Activated CD4-positive, alpha-beta memory T cell treated with anti-CD3 and anti-CD28 coated beads for 36 hours (primary cell): ENCODE data around the gene ACADVL. TPM values are rescaled to one million over a fixed set of nuclear protein-coding genes. Genes with fewer than 3 reads are reported as not detected.
A peak's percentile ranks its signal among the peaks of the same experiment; 100 is the strongest.

Experiments used
- CTCF ChIA-PET: fragments of 350-600 bp; sonication (Branson Sonifier 250); formaldehyde crosslinking; loops from one replicate; lab custom pipeline; 2021; ENCODE audit warnings: antibody characterized with exemption, inconsistent platforms; lab: Charles Lee
- POLR2A ChIA-PET: fragments of 350-600 bp; sonication (Branson Sonifier 250); formaldehyde crosslinking; loops from one replicate; lab custom pipeline; 2021; ENCODE audit warnings: antibody characterized with exemption; lab: Charles Lee
- DNase-seq: peaks from one replicate; pipeline ENCODE4 v3.0.0-alpha.2; 2020
- H3K27ac Mint-ChIP-seq: one replicate; pipeline ENCODE4 v1.8.0; 2021; ENCODE audit warnings: mixed read lengths
- H3K27me3 Mint-ChIP-seq: one replicate; pipeline ENCODE4 v1.8.0; 2021; ENCODE audit warnings: mixed read lengths
- H3K36me3 Mint-ChIP-seq: one replicate; pipeline ENCODE4 v1.8.0; 2021; ENCODE audit warnings: mixed read lengths
- H3K4me1 Mint-ChIP-seq: one replicate; pipeline ENCODE4 v1.8.0; 2021; ENCODE audit warnings: low read depth, mixed read lengths
- H3K4me3 Mint-ChIP-seq: one replicate; pipeline ENCODE4 v1.8.0; 2021; ENCODE audit warnings: mild to moderate bottlenecking, mixed read lengths
- H3K9me3 Mint-ChIP-seq: one replicate; pipeline ENCODE4 v1.8.0; 2021; ENCODE audit warnings: mixed read lengths
- intact Hi-C: fragments of 100-400 bp; cut with micrococcal nuclease; formaldehyde crosslinking; loops from one replicate; pipeline ENCODE4 v1.15.1; 2023
- microRNA-seq: library from miRNA; unstranded; fragments of <30 nt; microRNA quantifications from one replicate; pipeline ENCODE4 v1.2.0, GENCODE V29; 2022; ENCODE audit warnings: borderline number of aligned reads, borderline microRNAs expressed, borderline replicate concordance
- total RNA-seq, 2 experiments: library from RNA; stranded (reverse); gene quantifications; one replicate each; pipeline ENCODE4 v1.2.3, GENCODE V29; 2021

The ACADVL gene
- total RNA-seq, 2 experiments from 2014 or later = 332 to 340 TPM

DNA sequence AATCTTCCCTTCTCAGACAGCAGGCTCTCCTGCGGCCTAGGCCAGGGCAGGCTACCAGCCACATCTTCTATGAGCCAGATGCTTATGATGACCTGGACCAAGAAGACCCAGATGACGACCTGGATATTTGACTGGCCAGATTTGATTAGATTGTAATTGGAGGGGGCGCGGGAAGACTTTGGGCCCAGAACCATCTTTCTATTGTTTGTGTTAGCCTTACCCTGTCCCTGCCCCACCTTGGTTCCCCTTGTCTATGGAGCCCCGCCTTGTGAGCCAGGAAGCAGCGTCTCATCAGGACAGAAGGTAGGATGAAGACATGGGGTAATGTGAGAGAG lies 39.8 kb downstream of the ACADVL start:
- CTCF ChIA-PET = no interaction called here
- no peak overlapping the region for H3K4me3 Mint-ChIP-seq
- H3K36me3 Mint-ChIP-seq = peaks cover 20% of the 10 kb centered on the region
- H3K27ac Mint-ChIP-seq = peak overlapping the region; percentile 6
- no peaks in the 10 kb centered on the region for H3K9me3 Mint-ChIP-seq
- no peak for DNase-seq
- peaks cover 18% of the 10 kb centered on the region for H3K27me3 Mint-ChIP-seq
- intact Hi-C loops = no loop called here
- H3K4me1 Mint-ChIP-seq = peaks cover 26% of the 10 kb centered on the region
- POLR2A ChIA-PET = interaction anchor here (1.1 kb wide), 1 partner anchor 23 kb away, joined by 4 read pairs; no protein-coding TSS in a partner anchor

DNA sequence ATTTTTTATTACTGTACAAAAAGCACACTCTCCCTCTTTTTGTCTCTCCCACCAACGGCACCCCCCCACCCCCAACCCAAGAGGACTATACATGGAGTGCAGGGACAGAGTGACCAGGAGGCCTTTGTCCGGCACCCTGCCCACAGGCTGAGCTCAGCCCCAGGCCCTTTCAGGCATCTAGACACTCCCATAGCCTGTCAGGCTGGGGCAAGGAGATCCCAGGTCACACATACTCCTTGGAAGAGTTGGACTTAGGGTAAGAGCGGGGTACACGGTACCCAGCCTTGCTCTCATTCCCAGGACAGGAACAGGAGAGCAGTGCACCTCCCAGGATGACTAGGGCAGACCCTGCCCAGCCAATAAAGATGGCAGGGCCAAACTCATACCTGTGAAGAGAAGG lies 40.4 kb downstream of the ACADVL start:
- intact Hi-C loops = no loop called here
- peaks cover 26% of the 10 kb centered on the region for H3K4me1 Mint-ChIP-seq
- no peaks in the 10 kb centered on the region for H3K9me3 Mint-ChIP-seq
- DNase-seq = peak; percentile 9
- peaks cover 18% of the 10 kb centered on the region for H3K27me3 Mint-ChIP-seq
- H3K36me3 Mint-ChIP-seq = peaks cover 14% of the 10 kb centered on the region
- ChIA-PET CTCF (interaction anchor here (0.8 kb wide), 1 partner anchor 10 kb away, joined by 3 read pairs; no protein-coding TSS in a partner anchor), POLR2A (interaction anchor here (1.1 kb wide), 1 partner anchor 23 kb away, joined by 4 read pairs; no protein-coding TSS in a partner anchor)
- H3K4me3 Mint-ChIP-seq = peak overlapping the region; percentile 23
- H3K27ac Mint-ChIP-seq = no peak overlapping the region

DNA sequence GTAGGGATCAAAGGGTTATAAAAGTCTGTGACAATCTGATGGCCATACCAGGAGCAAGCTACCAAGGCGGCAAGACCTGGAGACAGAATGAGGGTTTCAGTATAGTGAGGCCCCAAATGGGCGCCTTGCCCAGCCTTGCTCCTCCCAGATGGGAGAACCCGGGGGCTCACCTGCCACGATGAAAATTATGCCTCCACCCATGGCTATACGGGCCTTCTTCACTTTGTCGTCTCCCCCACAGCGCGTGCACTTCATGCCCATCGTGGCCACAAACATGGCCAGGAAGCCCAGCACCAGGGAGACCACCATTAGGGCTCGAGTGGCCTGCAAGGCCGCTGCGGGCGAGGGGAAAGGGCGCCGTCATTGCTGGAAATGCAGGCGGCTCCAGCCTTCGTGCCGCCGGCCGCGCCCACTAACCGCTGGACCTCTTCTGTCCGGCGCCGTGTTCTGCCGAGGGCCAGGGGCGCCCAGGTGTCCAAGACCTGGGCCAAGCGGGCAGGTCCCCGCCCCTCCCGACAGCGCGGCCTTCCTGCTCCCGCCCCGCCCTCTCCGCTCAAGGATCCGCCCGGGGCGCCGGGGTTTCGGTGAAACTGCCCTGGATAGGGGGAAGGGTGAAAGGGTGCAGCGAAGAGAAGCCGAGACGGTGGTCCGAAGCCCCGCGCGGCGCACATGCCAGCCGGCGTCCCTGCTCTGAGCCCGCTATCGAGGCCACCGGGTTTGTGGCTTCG lies 41.1 kb downstream of the ACADVL start:
- intact Hi-C loops = no loop called here
- Mint-ChIP-seq H3K4me1 (peaks cover 26% of the 10 kb centered on the region), H3K9me3 (no peaks in the 10 kb centered on the region), H3K4me3 (peak overlapping the region; percentile 12), H3K27ac (no peak overlapping the region), H3K36me3 (peaks cover 14% of the 10 kb centered on the region), H3K27me3 (peaks cover 18% of the 10 kb centered on the region)
- peak; percentile 35 for DNase-seq
- POLR2A ChIA-PET = interaction anchor here (1.1 kb wide), 1 partner anchor 9 kb away, joined by 3 read pairs; the partner anchor contains the start of gene CTDNEP1
- CTCF ChIA-PET = interaction anchor here (0.8 kb wide), 1 partner anchor 10 kb away, joined by 3 read pairs; no protein-coding TSS in a partner anchor

DNA sequence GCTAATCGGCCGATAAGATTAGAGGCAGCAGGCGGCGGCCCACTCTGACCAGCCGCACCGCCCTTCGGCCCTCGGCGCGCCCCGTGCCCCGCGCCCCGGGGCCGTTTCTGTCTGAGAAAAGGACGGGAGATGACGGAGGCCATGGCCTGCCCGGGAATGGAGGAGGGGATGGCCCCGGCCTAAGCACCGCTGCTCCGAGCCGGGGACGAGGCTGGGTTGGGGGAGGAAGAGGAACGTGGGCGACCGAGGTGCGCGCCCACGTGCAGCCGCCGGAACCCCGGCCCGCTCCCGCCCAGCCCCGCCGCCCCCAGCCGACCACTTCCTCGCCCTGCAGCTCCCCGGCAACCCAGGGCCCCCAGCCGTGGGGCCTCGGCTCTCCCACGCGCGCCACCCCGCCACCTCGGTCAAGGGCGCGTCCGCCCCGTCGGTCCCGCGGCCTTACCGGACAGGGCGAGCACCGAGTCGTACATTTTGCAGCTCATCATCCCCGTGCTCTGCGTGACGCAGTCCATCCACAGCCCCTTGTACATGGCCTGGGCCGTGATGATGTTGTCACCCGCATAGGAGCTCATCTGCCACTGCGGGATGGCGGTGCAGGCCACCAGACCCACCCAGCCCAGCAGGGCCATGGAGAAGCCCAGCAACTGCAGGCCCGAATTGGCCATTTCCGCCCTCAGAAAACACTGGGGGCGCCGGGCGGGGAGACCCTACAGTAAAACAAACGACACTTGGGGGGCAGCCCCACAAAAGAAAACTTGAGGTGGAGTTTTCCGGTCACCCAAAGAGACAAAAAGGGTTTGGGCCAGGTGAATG lies 41.8 kb downstream of the ACADVL start:
- H3K27ac Mint-ChIP-seq = peak overlapping the region; percentile 28
- intact Hi-C loops = no loop called here
- ChIA-PET POLR2A (interaction anchor here (1.1 kb wide), 1 partner anchor 10 kb away, joined by 3 read pairs; the partner anchor contains the start of gene CTDNEP1), CTCF (interaction anchor here (0.6 kb wide), 1 partner anchor 426 kb away, joined by 3 read pairs; the partner anchor contains the start of gene TP53)
- peak overlapping the region; percentile 53 for H3K4me3 Mint-ChIP-seq
- H3K9me3 Mint-ChIP-seq = no peaks in the 10 kb centered on the region
- peaks cover 26% of the 10 kb centered on the region for H3K4me1 Mint-ChIP-seq
- peaks cover 10% of the 10 kb centered on the region for H3K36me3 Mint-ChIP-seq
- H3K27me3 Mint-ChIP-seq = peaks cover 18% of the 10 kb centered on the region
- peak; percentile 33 for DNase-seq

DNA sequence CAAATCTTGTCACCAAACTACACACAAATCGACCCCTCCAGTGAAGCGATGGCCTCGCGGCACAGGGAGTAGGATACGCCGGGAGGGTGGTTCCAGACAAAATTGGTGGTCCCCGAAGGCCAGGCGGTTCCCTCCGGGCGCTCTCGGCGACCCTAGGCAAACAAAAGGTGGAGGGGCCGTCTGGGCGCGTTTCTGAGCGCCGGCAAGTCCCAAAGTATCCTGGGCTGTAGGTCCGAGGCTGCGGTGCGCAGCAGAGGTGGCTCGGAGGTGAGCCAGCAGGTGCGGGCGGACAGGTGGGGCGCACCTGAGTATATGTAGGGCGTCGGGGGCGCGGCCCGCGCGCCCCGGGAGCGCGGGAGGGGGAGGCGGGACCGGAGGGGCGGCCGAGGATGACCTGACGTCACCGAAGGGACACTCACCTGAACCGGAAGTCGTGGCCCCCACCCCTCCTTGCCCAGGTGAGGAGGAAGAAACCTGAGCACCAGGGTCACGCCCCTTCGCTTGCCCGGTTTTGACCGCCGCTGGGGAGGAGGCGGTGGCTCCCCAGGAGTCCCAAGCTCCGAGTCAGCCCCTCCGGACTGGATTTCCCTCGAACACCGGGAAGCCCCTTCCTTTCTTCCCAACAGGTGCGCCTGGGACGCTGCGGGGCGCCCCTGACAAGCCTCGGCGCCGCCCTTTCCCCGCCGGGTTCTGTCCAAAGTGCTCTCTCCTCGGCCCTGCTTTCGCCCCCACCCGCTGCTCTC lies 42.6 kb downstream of the ACADVL start, which contains the start of gene CLDN7:
TSS of gene CLDN7 (minus strand) at position 287 of the 743 bp plus-strand sequence. CDS start 435 bp downstream, outside the sequence.
- Mint-ChIP-seq H3K36me3 (peaks cover 6% of the 10 kb centered on the region), H3K27ac (peak within 1 kb of the TSS; percentile 28), H3K4me3 (peak within 1 kb of the TSS; percentile 53), H3K27me3 (peaks cover 21% of the 10 kb centered on the region), H3K4me1 (peaks cover 26% of the 10 kb centered on the region), H3K9me3 (no peaks in the 10 kb centered on the region)
- intact Hi-C loops = no loop called here
- POLR2A ChIA-PET = interaction anchor here (1.1 kb wide), 1 partner anchor 11 kb away, joined by 3 read pairs; the partner anchor contains the start of gene CTDNEP1
- CTCF ChIA-PET = interaction anchor here (0.6 kb wide), 1 partner anchor 425 kb away, joined by 3 read pairs; the partner anchor contains the start of gene TP53
- no peak for DNase-seq

DNA sequence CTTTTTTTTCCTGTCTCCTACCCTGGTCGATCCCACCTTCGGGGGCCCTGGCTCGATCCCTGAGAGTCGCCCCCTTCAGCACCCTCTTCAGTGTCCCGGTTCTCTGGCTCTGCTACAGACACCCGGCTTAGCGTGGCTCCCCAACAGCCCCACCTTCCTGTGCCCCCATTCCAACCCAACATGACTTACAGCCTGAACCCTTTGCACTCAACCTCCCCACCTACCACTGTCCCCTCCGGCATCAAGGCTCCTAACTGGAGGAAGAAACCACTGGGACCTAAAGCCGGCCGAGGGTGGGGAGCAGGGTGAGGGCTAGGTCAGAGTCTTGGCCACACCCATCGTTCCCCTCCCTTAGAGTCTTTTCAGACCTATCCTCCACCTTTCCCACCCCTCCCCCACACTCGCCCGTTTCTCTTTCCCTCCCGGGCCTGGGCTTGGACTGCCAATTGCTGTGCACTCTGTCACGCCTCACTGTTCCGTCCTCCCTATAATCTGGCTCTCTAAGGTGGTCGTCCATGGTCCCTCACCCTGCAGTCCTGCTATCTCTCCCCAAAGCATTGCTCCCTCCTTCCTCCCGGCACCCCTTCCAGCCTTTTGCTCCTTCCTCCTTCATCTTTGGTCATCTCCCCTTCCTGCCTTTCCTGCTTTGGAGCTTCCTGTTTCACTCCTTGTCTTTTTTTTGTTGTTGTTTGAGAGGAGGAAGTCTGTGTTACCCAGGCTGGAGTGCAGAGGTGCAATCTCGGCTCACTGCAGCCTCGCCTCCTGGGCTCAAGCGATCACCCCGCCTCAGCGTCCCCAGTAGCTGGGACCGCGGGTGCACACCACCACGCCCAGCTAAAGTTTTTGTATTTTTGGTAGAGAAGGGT lies 43.4 kb downstream of the ACADVL start:
- DNase-seq = peak; percentile 49
- Mint-ChIP-seq H3K4me1 (peaks cover 26% of the 10 kb centered on the region), H3K4me3 (peak overlapping the region; percentile 52), H3K9me3 (no peaks in the 10 kb centered on the region), H3K27ac (no peak overlapping the region), H3K36me3 (peaks cover 6% of the 10 kb centered on the region), H3K27me3 (peaks cover 21% of the 10 kb centered on the region)
- ChIA-PET CTCF (interaction anchor here (4.6 kb wide), 1 partner anchor 34 kb away, joined by 29 read pairs; no protein-coding TSS in a partner anchor), POLR2A (no interaction called here)
- intact Hi-C loops = no loop called here

DNA sequence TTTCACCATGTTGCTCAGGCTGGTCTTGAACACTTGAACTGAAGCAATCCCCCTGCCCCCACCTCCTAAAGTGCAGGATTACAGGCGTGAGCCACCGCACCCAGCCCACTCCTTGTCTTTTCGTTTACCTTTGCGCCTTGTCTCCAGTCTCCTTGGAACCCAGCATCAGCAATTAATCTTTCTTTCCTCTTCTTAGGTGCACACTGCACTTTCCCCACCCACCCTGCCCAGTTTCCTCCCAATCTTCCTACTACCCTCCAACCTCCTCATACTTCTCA lies 44.0 kb downstream of the ACADVL start:
- CTCF ChIA-PET = interaction anchor here (4.6 kb wide), 1 partner anchor 33 kb away, joined by 29 read pairs; no protein-coding TSS in a partner anchor
- peaks cover 6% of the 10 kb centered on the region for H3K36me3 Mint-ChIP-seq
- H3K4me3 Mint-ChIP-seq = no peak overlapping the region
- intact Hi-C loops = no loop called here
- no peak for DNase-seq
- no peaks in the 10 kb centered on the region for H3K9me3 Mint-ChIP-seq
- POLR2A ChIA-PET = no interaction called here
- peaks cover 22% of the 10 kb centered on the region for H3K27me3 Mint-ChIP-seq
- H3K27ac Mint-ChIP-seq = no peak overlapping the region
- H3K4me1 Mint-ChIP-seq = peaks cover 26% of the 10 kb centered on the region

DNA sequence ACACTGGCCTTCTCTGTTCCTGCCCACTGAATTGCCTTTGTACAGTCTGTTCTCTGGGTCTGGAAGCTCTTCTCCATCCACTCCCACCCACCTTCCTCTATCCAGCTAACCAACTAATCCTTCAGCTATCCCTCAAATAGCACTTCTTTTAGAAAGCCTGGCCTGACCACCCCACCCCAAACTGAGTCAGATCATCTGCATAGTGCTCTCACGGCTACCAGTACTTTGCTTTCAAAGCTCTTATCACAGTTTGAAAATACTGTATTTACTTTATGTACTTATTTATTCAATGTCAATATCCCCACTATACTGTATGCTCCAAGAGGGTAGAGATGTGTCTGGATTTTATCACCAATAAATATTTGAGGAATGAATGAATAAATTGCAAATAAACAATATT lies 47.0 kb downstream of the ACADVL start:
- DNase-seq = no peak
- Mint-ChIP-seq H3K27me3 (peaks cover 21% of the 10 kb centered on the region), H3K4me3 (no peak overlapping the region), H3K27ac (peak overlapping the region; percentile 60), H3K9me3 (no peaks in the 10 kb centered on the region), H3K4me1 (peaks cover 19% of the 10 kb centered on the region), H3K36me3 (no peaks in the 10 kb centered on the region)
- CTCF ChIA-PET = interaction anchor here (4.6 kb wide), 1 partner anchor 30 kb away, joined by 29 read pairs; no protein-coding TSS in a partner anchor
- intact Hi-C loops = no loop called here
- POLR2A ChIA-PET = no interaction called here

Small RNAs within 50 kb of the gene (microRNA-seq; reads per million reads assigned to microRNA genes)
- 2,764 reads per million, percentile 91 among the genes with 10 or more reads in this experiment for gene MIR324

Other genes starting within 250 kb of the ACADVL start
- not detected for gene ALOX12, start 223.9 kb upstream of the ACADVL start, total RNA-seq
- gene RNASEK, start 207.3 kb upstream of the ACADVL start, total RNA-seq = 100 to 1,000 TPM; 175 to 180 TPM
- 1 to 10 TPM in 1 of 2 experiments, under 1 TPM in 1; 0.53 to 1.3 TPM for gene BCL6B, start 196.9 kb upstream of the ACADVL start, total RNA-seq
- gene SLC16A13, start 183.9 kb upstream of the ACADVL start, total RNA-seq = 10 to 100 TPM; 10.4 to 10.7 TPM
- gene SLC16A11, start 175.8 kb upstream of the ACADVL start, total RNA-seq = 1 to 10 TPM; 1.4 to 1.5 TPM
- gene CLEC10A, start 139.7 kb upstream of the ACADVL start, total RNA-seq = not detected
- gene ASGR2, start 105.1 kb upstream of the ACADVL start, total RNA-seq = not detected
- 1 to 10 TPM in 1 of 2 experiments, under 1 TPM in 1; 0.76 to 1.2 TPM for gene ASGR1, start 40.6 kb upstream of the ACADVL start, total RNA-seq
- gene DLG4, start 102 bp upstream of the ACADVL start, total RNA-seq = 1 to 10 TPM; 7.9 to 8.4 TPM
- 10 to 100 TPM; 44.7 to 48.2 TPM for gene DVL2, start 14.6 kb downstream of the ACADVL start, total RNA-seq
- 10 to 100 TPM; 24.0 to 28.7 TPM for gene PHF23, start 19.5 kb downstream of the ACADVL start, total RNA-seq
- 100 to 1,000 TPM; 188 to 199 TPM for gene GABARAP, start 22.5 kb downstream of the ACADVL start, total RNA-seq
- gene CTDNEP1, start 31.8 kb downstream of the ACADVL start, total RNA-seq = 100 to 1,000 TPM; 155 to 164 TPM
- gene ELP5, start 32.3 kb downstream of the ACADVL start, total RNA-seq = 10 to 100 TPM; 49.6 to 52.4 TPM
- 1 to 10 TPM; 1.5 to 1.6 TPM for gene CLDN7, start 42.5 kb downstream of the ACADVL start, total RNA-seq
- under 1 TPM; 0.15 to 0.19 TPM for gene SLC2A4, start 61.8 kb downstream of the ACADVL start, total RNA-seq
- under 1 TPM; 0.70 to 0.83 TPM for gene YBX2, start 74.7 kb downstream of the ACADVL start, total RNA-seq
- gene EIF5A, start 87.7 kb downstream of the ACADVL start, total RNA-seq = 100 to 1,000 TPM; 774 to 776 TPM
- 10 to 100 TPM; 34.9 to 38.7 TPM for gene GPS2, start 95.4 kb downstream of the ACADVL start, total RNA-seq
- 10 to 100 TPM; 26.9 to 29.3 TPM for gene NEURL4, start 109.4 kb downstream of the ACADVL start, total RNA-seq
- 100 to 1,000 TPM; 391 to 405 TPM for gene ACAP1, start 116.6 kb downstream of the ACADVL start, total RNA-seq
- gene KCTD11, start 132.2 kb downstream of the ACADVL start, total RNA-seq = 1 to 10 TPM; 2.6 to 2.8 TPM
- not detected for gene TMEM95, start 135.2 kb downstream of the ACADVL start, total RNA-seq
- gene TNK1, start 161.2 kb downstream of the ACADVL start, total RNA-seq = 1 to 10 TPM; 3.7 to 4.4 TPM
- 10 to 100 TPM; 78.2 to 87.0 TPM for gene PLSCR3, start 174.6 kb downstream of the ACADVL start, total RNA-seq
- gene TMEM256, start 184.2 kb downstream of the ACADVL start, total RNA-seq = 10 to 100 TPM; 87.0 to 88.5 TPM
- gene NLGN2, start 187.9 kb downstream of the ACADVL start, total RNA-seq = 1 to 10 TPM; 9.0 to 9.9 TPM
- not detected for gene SPEM1, start 200.4 kb downstream of the ACADVL start, total RNA-seq
- gene SPEM2, start 205.7 kb downstream of the ACADVL start, total RNA-seq = not detected
- not detected for gene SPEM3, start 208.9 kb downstream of the ACADVL start, total RNA-seq
- gene TMEM102, start 215.5 kb downstream of the ACADVL start, total RNA-seq = 10 to 100 TPM; 11.4 to 11.6 TPM
- 1 to 10 TPM; 1.0 to 2.1 TPM for gene FGF11, start 219.6 kb downstream of the ACADVL start, total RNA-seq
- gene CHRNB1, start 225.1 kb downstream of the ACADVL start, total RNA-seq = 1 to 10 TPM; 7.7 to 8.5 TPM